ENCODE data around the gene SYT9.

Gene SYT9

GRCh38 chr11:7509966-7510365, 258.3 kb downstream of the SYT9 start:
- Histone ChIP-seq H3K79me2 (ENCODE audit: low read length) (peaks cover 13% of the 10 kb centered on the region), H3K36me3 (replicated peaks; ENCODE audit: low read depth, low read length) (no peaks in the 10 kb centered on the region), H3K4me1 (ENCODE audit: low read length) (peaks cover 41% of the 10 kb centered on the region), H4K20me1 (ENCODE audit: insufficient read depth, low read length) (no peaks in the 10 kb centered on the region), H3K9ac (ENCODE audit: low read length) (no peak overlapping the region), H2AFZ (ENCODE audit: low read depth, low read length) (no peak overlapping the region), H3K4me3 (ENCODE audit: low read length) (no peak overlapping the region), H3K9me3 (ENCODE audit: insufficient read depth, low read length) (no peaks in the 10 kb centered on the region), H3K4me2 (ENCODE audit: low read length) (no peak overlapping the region), H3K27me3 (ENCODE audit: low read depth, low read length) (no peaks in the 10 kb centered on the region), H3K27ac (ENCODE audit: low read length) (no peak overlapping the region)
- TF ChIP-seq, protein P1, sequence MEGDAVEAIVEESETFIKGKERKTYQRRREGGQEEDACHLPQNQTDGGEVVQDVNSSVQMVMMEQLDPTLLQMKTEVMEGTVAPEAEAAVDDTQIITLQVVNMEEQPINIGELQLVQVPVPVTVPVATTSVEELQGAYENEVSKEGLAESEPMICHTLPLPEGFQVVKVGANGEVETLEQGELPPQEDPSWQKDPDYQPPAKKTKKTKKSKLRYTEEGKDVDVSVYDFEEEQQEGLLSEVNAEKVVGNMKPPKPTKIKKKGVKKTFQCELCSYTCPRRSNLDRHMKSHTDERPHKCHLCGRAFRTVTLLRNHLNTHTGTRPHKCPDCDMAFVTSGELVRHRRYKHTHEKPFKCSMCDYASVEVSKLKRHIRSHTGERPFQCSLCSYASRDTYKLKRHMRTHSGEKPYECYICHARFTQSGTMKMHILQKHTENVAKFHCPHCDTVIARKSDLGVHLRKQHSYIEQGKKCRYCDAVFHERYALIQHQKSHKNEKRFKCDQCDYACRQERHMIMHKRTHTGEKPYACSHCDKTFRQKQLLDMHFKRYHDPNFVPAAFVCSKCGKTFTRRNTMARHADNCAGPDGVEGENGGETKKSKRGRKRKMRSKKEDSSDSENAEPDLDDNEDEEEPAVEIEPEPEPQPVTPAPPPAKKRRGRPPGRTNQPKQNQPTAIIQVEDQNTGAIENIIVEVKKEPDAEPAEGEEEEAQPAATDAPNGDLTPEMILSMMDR (IDR thresholded peaks at IDR 0.05; ENCODE audit: low read depth, low read length) = no peak
- TF ChIP-seq EZH2phosphoT487 (IDR thresholded peaks at IDR 0.05; ENCODE audit: low read depth) = no peak

DNA sequence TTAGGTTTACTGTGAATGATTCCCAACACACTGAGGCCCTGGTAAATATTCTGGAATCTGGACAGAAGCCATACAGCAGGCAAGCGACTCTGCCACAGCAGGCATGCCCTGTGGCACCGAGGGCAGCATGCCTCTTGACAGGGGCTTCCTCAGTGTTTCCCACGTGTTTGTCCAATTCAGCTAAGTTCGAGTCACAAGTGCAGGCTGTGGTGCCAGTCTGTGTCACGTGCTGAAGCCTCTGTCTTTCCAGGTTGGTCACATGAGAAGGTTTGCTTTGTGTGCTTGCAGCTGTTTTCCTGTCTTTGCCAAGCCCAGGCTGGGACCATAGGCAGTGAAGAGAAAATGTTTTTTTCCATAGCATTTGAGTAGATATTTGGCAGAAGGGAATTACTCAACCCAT, 259.7 kb downstream of the SYT9 start:
- Histone ChIP-seq H4K20me1 (ENCODE audit: insufficient read depth, low read length) (peaks cover 12% of the 10 kb centered on the region), H2AFZ (ENCODE audit: low read depth, low read length) (no peak overlapping the region), H3K27ac (ENCODE audit: low read length) (no peak overlapping the region), H3K4me3 (ENCODE audit: low read length) (no peak overlapping the region), H3K36me3 (replicated peaks; ENCODE audit: low read depth, low read length) (peaks cover 7% of the 10 kb centered on the region), H3K4me2 (ENCODE audit: low read length) (peak overlapping the region; percentile 95; the same call in 1 of the 2 replicates), H3K79me2 (ENCODE audit: low read length) (peaks cover 27% of the 10 kb centered on the region), H3K27me3 (ENCODE audit: low read depth, low read length) (no peaks in the 10 kb centered on the region), H3K9me3 (ENCODE audit: insufficient read depth, low read length) (no peaks in the 10 kb centered on the region), H3K9ac (ENCODE audit: low read length) (no peak overlapping the region), H3K4me1 (ENCODE audit: low read length) (peaks cover 42% of the 10 kb centered on the region)
- TF ChIP-seq, protein P1 (IDR thresholded peaks at IDR 0.05; ENCODE audit: low read depth, low read length) = no peak
- no peak for TF ChIP-seq EZH2phosphoT487 (IDR thresholded peaks at IDR 0.05; ENCODE audit: low read depth)

GRCh38 chr11:7512525-7513233, 261.0 kb downstream of the SYT9 start:
- Histone ChIP-seq H3K36me3 (replicated peaks; ENCODE audit: low read depth, low read length) (peaks cover 7% of the 10 kb centered on the region), H3K27me3 (ENCODE audit: low read depth, low read length) (no peaks in the 10 kb centered on the region), H3K4me3 (ENCODE audit: low read length) (peak overlapping the region; percentile 94), H3K9ac (ENCODE audit: low read length) (peak overlapping the region; percentile 97), H3K4me1 (ENCODE audit: low read length) (peaks cover 50% of the 10 kb centered on the region), H3K9me3 (ENCODE audit: insufficient read depth, low read length) (no peaks in the 10 kb centered on the region), H3K27ac (ENCODE audit: low read length) (peak overlapping the region; percentile 94), H3K79me2 (ENCODE audit: low read length) (peaks cover 40% of the 10 kb centered on the region), H3K4me2 (ENCODE audit: low read length) (peak overlapping the region; percentile 95), H2AFZ (ENCODE audit: low read depth, low read length) (peak overlapping the region; percentile 18; the same call in 1 of the 2 replicates), H4K20me1 (ENCODE audit: insufficient read depth, low read length) (peaks cover 14% of the 10 kb centered on the region)
- TF ChIP-seq, protein P1 (IDR thresholded peaks at IDR 0.05; ENCODE audit: low read depth, low read length) = no peak
- no peak for TF ChIP-seq EZH2phosphoT487 (IDR thresholded peaks at IDR 0.05; ENCODE audit: low read depth)

GRCh38 chr11:7513234-7514098, 261.8 kb downstream of the SYT9 start, which contains the start of gene PPFIBP2:
TSS of gene PPFIBP2 (plus strand) at chr11:7513999. CDS start at chr11:7549476, 35,477 bp downstream.
- H3K9ac ChIP-seq (ENCODE audit: low read length) = peak within 1 kb of the TSS; percentile 97

More at GRCh38 chr11:7513234-7514098, 261.8 kb downstream of the SYT9 start, which contains the start of gene PPFIBP2:
- H3K27me3 ChIP-seq (ENCODE audit: low read depth, low read length) = no peaks in the 10 kb centered on the region
- H3K79me2 ChIP-seq (ENCODE audit: low read length) = peaks cover 48% of the 10 kb centered on the region
- TF ChIP-seq, protein P1 (IDR thresholded peaks at IDR 0.05; ENCODE audit: low read depth, low read length) = peak; percentile 86
- TF ChIP-seq EZH2phosphoT487 (IDR thresholded peaks at IDR 0.05; ENCODE audit: low read depth) = no peak
- no peak within 1 kb of the TSS for H2AFZ ChIP-seq (ENCODE audit: low read depth, low read length)
- peaks cover 58% of the 10 kb centered on the region for H3K4me1 ChIP-seq (ENCODE audit: low read length)
- H3K4me2 ChIP-seq (ENCODE audit: low read length) = peak within 1 kb of the TSS; percentile 95
- H3K9me3 ChIP-seq (ENCODE audit: insufficient read depth, low read length) = no peaks in the 10 kb centered on the region
- peak within 1 kb of the TSS; percentile 94 for H3K27ac ChIP-seq (ENCODE audit: low read length)
- H4K20me1 ChIP-seq (ENCODE audit: insufficient read depth, low read length) = peaks cover 14% of the 10 kb centered on the region
- H3K4me3 ChIP-seq (ENCODE audit: low read length) = peak within 1 kb of the TSS; percentile 94
- peaks cover 7% of the 10 kb centered on the region for H3K36me3 ChIP-seq (replicated peaks; ENCODE audit: low read depth, low read length)
